Hematopoietic multipotent progenitor cell (in vitro differentiated cells): ENCODE measurements around the gene NINL. TPM values are rescaled to one million over a fixed set of nuclear protein-coding genes. Genes with fewer than 3 reads are reported as not detected.

Experiments
- DNase-seq, 3 donors: peaks; one replicate each; pipeline ENCODE4 v3.0.0-alpha.2; 2011 to 2015; ENCODE audit warnings: low read depth in 2 of 3, low spot score in 2 of 3
- total RNA-seq: library from RNA; depleted of rRNA; stranded (reverse); fragments of >200 nt; gene quantifications from one replicate; pipeline ENCODE4 v1.2.3, GENCODE V29; 2012

NINL gene
- total RNA-seq, 1 donor: under 0.01 TPM

DNA sequence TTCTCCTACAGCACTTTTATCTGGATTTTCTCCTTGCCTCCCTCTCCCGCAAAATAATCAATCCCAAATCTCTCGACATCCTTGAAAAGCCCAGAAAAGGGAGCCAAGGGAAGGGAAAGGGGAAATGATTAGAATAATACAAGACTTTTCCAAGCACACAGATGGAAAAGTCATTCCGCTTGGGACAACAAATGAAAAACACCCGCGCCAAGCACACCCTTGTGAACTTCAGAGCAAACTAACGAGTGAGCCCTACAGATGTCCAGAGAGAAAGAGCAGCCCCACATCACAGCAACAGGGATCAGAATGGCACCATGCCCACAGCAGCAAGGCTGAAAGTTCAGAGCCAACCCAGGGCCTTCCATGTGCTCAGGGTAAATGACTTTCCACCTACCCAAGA is 49.6 kb downstream of the NINL start:
- no peak for DNase-seq

DNA sequence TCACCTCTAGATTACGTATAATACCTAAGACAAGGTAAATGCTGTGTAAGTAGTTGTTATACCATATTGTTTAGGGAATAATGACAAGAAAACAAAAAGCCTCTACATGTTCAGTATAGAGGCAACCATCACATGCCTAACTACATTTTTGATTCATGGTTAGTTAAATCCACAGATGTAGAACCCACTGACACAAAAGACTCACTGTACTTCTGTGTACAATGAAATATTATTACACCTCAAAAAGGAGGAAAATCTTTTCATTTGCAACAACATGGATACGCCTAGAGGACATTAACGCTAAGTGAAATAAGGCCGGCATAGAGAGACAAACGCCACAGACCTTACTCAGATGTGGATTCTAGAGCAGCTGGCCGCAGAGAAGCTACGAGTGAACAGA is 50.5 kb downstream of the NINL start:
- DNase-seq: no peak

DNA sequence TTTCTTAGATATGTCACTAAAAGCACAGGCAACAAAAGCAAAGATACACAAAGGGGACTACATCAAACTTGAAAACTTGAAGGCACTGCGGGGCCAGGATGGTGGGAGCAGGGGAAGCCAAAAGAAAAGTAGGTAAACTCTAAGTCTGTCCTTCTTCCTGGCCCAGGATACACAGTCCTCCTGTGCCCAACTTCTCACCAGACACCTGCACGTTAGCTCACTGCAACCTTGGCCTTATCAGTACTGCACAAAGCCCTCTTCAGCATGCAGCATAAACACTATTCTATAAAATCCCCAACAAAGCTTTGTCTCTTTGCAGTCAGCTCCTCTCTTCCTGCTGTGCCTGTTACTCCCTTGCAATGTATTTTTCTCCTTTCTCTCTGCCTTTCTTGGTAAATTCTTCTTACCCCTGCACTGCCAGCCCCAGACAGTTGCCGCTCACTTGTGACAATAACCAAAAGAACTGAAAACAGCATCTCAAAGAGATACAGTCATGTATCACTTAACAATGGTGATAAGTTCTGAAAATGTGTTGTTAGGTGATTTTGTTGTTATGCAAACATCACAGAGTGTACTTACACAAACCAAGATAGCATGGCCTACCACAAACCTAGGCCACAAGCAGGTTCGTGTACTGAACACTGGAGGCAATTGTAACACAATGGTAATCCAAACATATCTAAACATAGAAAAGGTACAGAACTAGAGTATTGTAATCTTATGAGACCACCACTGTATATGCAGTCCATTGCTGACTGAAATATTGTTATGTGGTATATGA is 51.2 kb downstream of the NINL start:
- no peak for DNase-seq

DNA sequence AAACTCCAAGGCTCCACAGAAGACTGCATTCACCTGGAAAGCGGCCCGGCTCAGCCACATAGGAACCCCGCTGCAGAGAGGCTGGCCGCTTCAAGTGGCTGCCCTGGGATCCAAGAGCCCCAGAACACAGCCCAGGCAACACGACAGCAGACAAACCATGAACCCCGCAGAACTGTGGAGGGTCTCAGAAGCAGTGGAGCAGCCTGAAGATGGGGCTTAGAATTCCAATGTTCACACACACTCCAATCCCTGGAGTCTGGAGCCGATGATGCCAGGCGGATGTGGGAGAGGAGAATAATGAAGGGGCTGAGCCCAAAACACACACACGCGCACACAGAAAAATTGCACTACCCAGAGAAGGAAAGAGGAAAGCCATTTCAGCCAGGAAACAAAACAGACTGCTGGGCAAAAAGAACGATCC is 52.4 kb downstream of the NINL start:
- no peak for DNase-seq

DNA sequence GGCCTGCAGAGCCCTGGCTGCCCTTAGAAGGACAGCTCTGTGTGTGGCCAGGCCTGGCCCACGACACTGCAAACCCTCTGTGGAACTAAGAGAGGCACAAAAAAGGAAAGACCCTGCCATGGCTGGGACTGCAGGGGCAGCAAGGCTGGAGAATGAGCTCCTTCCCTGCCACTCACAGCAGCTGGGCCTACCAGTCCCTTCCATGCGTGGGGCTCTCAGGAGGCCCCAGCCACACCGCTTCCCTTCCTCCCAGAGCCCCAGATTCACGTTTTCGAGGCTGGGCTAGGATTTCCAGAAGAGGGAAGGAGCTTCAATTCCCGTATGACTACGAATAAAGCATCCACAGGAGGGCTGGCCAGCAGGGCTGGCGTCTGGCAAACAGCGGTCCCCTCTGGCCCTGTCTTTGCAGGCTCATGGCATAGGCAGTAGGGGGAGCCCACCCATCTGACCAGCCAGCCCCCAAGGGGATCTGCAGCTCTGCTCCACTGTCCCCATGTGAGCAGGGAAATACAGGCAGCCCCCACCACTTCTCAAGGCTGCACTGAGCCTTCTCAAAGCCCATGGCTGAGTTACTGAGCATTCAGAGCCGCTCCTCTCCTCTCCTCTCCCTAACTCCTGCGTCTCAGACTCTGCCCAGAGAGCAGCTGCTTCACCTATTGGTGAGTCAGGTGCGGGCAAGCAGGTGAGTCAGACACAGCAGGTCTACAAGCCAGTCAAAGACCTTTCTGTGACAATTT is 53.1 kb downstream of the NINL start:
- no peak for DNase-seq

DNA sequence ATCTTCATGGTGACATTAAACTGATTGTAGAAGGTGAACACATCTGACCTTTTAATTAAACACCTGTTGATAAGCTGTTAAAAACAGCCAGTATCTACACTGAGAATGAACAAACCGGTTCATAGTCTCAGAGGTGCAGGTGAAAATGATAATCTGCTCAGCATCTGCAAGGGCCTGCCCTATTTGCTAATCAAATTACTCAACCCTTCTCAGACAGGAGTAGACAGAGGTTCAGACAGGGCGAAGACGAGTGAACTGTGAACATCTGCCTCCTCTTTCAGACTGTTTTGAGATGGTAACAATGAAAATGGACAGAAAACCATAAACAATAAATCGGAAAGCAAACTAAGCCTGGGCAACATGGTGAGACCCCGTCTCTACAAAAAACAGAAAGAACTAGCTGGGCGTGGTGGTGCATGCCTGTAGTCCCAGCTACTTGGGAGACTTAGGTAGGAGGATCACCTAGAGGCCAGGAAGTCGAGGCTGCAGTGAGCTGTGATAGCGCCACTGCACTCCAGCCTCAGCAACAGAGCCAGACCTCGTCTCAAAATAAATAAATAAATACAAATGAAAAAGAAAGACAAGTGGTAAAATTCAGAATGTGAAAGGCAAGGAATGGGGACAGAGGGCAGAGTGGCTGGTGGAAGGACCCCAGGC is 55.9 kb downstream of the NINL start:
- DNase-seq: no peak

DNA sequence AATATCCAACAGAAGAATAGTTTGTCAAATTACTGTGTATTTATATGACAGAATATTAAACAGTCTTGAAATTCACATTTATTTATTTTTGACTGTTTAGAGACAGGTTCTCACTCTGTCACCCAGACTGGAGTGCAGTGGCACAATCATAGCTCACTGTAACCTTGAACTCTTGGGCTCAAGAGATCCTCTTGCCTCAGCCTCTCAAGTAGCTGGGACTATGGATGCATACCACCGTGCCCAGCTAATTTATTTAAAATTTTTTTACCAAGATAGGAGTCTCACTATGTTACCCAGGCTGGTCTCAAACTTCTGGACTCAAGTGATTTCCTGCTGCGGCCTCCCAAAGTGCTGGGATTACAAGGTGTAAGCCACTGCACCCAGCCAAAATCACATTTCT is 57.4 kb downstream of the NINL start:
- no peak for DNase-seq

DNA sequence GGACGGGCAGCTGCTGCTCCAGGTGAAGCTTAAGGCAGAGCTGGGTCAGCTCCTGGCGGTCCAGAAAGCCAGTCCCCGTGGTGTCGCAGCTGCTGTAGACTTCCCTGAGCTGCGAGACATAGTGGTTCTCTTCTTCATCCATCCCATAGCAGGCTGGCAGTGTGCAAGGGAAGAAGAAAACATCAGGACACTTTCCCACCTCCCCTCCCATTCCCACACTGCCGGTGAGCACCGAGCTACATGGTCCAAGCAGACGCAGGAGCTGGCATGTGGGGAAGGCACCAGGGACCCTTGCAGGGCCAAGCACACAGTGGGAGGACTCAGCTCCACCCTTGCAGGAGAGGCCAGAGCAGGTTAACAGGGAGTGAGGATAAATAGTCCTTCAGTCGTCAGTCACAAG is 58.9 kb downstream of the NINL start:
- no peak for DNase-seq

DNA sequence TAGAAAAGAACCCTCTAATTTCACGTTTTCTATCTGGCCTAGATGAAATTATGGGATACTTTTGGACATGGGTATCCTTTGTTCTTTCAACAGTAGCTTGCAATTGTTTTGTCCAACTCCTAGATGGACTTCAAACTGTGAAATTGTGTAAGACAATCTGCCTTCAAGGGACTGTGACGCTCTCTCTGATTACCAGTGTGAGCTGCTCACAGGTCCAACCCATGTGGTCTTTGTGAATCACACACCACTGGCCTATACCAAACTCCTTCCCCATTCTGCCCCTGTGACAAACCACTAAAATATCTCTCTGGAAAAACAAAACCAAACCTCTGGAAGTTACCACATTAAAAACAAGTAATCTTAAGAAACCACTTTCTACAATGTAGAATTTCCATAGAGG is 59.5 kb downstream of the NINL start:
- DNase-seq: no peak

DNA sequence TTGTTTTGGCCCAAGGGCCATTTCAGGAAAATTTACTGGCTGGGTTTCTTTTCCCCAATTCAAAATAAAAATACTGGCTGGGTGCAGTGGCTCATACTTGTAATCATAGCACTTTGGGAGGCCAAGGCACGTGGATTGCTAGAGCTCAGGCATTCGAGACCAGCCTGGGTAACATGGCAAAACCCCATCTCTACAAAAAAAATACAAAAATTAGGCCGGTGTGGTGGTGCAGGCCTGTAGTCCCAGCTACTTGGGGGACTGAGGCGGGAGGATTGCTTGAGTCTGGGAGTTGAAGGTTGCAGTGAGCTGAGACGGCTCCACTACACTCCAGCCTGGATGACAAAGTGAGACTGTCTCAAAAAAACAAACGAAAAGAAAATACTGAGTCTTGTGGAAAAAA is 60.0 kb downstream of the NINL start:
- no peak for DNase-seq

DNA sequence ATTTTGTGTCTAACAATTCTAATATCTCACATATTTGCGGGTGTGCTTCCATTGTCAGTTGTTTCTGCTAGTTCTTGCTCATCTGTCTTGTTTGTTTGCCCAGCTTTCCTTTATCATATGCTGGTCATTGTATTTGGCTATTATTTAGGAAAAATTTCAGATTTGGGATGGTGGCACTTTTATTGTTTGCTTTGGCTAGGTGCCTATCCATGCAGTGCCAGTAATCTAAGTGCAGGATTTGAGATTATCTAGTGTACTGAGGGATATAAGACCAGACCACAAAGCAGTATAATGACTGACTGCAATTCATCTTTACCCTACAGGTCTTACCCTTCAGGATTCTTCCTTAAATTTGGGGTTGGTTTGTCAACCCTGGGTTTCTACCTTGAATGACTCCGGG is 63.9 kb downstream of the NINL start:
- DNase-seq: no peak

DNA sequence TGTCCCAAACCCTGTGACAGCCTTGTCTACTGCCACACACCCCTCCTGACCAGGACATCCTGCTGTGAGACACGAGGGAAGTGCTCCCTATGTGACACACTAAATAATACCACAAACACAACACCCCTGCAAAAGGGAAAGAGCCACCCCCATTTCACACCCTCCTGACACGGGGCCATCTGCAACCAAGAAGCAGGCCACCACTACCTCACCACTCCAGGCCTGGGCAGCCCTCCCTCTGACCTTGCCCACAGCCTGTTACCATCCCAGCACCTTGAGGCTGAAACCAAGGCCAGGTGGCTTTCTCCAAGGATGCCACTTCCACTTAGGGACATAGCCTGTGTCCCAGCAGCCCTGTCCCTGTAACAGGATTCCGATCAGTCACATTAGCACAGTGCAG is 68.2 kb downstream of the NINL start:
- DNase-seq: no peak

DNA sequence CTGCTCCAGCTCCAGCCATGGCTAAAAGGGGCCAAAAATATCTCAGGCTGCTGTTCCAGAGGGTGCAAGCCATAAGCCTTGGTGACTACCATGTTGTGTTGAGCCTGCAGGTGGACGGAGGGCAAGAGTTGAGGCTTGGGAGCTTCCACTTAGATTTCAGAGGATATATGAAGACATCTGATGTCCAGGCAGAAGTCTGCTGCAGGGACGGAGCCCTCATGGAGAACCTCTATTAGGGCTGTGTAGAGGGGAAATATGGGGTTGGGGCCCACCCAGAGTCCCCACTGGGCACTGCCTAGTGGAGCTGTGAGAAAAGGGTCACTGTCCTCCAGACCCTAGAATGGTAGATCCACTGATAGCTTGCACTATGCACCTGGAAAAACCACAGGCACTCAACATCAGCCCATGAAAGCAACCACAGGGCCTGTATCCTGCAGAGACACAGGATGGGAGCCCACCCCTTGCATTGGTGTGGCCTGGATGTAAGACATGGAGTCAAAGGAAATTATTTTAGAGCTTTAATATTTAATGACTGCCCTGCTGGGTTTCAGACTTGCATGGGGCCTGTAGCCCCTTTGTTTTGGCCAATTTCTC is 70.5 kb downstream of the NINL start:
- DNase-seq: no peak

DNA sequence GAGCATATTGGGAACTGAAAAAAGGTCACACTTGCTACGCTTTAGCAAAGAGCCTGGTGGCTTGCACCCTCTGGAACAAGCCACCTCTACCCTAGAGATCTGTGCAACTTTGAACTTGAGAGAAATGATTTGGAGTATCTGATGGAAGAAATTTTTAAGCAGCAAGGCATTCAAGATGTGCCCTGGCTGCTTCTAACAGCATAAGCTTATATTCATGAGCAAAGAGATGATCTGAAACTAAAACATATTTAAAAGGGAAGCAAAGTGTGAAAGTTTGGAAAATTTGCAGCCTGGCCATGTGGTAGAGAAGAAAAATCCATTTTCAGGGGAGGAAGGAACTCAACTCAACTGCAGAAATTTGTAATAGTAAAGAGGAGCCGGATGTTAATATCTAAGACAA is 71.1 kb downstream of the NINL start:
- no peak for DNase-seq

DNA sequence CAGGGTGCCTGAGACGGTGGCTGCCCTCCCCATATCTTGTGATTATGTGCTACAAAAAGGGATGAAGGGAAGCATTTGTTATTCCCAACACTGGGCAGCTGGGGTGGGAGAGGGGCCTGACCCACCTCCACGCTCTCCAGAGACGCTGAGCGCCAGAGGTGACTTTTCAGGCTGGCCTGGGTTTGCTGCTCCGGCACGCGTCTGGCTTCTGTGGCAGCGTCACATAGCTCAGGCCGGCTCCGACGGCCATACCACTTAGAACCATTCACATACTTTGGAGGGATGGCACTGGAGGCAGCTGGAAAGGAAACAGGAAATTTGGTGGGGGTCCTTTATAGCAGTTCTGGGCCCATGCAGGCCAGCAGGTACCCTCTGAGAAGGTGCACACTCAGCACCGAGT is 72.6 kb downstream of the NINL start:
- DNase-seq: no peak

DNA sequence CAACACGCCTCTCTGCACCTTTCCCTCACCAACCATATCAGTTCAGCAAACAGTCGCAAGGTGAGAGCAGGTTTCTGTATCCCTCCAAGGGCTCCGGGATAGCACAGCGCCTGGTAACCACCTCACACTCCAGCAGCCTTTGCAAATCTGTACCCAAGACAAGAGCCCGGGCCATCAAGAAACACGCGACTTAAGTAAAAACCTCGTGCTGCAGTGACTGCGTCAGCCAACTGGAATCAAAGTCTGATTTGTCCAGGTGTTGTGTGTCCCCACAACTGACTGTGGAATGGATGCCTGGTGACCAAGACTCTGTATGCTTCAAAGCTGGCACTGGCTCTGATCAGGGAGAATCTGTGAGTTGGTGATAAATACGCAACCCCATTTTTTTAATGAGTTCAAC is 74.1 kb downstream of the NINL start:
- DNase-seq: no peak

DNA sequence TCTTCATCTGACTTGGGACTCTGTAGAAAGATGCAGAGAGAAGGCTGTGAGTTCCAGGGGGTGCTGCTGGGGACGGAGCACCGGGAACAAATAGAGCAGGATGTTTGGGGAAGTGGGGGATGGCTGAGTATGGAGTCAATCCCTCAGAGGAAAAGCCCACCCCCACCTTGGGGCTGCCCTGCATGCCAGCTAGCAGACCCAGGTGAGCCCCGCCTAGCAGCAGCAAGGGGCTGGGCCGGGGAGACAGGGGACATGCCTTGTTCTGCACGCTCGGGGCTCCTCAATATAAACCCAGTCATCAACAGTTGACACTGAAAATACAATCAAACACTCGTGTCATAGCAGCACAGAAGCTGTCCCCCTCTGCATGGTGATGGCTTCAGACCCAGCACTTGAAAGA is 74.6 kb downstream of the NINL start:
- DNase-seq: no peak

DNA sequence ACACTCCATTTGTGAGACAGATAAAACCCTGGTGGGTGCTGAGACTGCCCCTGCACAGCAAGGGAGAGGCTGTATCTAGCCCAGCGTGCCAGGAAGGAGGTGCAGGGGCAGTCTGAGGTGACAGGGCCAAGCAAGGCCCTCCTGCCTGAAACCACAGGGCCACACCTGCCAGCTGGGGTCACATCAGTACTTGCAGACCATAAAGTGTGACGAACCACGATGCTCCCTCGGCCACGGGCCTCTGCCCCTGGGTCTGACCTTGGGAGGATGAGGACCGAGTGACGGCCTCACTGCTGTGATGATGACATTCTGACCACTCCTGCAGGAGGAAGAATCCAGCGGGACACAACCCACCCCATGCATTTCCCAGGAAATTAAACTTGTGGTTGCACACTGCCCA is 75.1 kb downstream of the NINL start:
- no peak for DNase-seq

DNA sequence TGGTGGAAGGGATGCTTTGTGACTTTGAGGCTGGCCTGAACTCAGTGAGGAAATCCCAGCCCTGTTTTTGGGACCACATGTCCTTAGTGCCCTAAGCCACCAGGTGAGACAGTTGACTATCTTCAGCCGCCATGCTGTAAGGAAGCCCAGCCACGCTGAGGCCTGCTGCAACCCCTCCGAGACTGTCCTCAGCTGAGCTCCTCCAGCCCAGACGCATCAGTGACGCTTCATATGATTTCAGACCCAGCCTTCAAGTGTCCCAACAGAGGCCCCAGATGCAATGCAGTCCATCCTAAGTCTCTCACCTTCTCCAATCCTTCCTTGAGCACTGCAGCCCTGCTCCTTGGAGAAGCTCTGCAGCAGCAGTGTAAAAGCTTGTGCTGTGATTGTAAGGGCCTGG is 76.2 kb downstream of the NINL start:
- DNase-seq: no peak

DNA sequence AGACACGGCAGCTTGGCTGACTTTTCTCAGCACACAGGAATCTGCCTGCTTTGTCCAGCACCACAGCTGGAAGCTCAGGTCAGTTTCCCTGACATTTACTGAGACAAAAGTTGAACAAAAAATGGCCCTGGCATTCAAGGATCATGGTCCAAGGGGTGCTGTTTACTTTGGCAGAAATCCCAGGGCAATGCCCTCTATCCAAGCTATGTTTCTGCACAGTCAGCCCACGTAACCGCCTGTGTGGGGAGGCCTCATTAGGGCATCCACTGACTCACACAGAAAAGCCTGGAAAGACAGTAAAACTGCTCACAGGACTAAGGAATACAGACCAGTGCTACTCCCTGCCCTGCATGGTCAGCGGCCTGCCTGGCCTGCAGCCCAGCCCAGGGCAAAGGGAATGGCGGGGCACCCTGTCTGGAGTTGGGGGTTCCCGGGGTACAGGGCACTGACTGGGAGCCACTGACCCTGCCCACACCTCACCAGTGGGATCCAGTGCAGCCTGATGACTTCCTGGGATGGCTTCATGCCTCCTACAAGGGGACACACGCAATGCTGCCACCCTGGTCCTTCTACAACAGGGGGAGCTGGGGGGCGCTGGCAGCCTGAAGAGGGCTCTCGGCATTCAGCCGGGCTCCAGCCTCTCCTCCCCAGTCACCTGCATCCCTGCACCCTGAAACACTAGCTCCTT is 77.1 kb downstream of the NINL start:
- DNase-seq: no peak
